Stimulated activated CD8-positive, alpha-beta memory T cell treated with anti-CD3 and anti-CD28 coated beads, Interleukin-7, amount 100 ng/mL, for 24 hours (primary cell): Measurements from ENCODE around the gene COA8.

Experiments
- DNase-seq: peaks from one replicate; pipeline ENCODE4 v3.0.0-alpha.2; 2020; ENCODE audit warnings: low read depth

COA8 gene

DNA sequence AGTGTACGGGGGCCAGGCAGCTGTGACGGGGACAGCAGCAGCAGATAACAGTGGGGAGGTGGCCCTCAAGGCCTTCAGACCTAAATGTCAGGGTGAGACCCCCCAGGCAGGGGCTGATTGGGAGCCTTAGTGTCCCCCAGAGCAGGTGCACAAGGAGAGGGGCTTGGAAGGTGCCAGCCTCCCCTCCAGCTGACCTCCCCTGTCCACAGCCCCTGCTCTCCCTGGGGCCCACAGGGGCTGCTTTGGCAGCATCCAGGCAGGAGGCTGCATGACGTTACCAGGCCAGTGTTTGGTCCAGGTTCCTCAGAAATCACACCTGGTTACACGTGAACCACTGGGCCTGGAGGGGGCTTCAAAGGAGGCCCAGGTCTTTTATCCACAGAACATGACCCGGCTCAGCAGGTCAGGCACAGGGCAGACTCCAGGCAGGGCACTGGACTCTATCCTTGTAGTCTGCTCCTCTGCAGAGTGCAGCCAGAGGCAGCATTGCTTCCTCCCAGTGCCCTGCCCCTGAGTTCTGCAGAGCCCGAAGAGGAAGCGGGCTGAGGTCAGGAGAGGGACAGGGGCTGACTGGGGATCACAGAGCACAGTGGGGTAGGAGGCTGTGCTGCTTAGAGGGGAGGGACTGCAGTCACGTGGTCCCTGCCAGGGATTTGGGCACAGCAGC is 36.4 kb upstream of the COA8 start:
- no peak for DNase-seq

DNA sequence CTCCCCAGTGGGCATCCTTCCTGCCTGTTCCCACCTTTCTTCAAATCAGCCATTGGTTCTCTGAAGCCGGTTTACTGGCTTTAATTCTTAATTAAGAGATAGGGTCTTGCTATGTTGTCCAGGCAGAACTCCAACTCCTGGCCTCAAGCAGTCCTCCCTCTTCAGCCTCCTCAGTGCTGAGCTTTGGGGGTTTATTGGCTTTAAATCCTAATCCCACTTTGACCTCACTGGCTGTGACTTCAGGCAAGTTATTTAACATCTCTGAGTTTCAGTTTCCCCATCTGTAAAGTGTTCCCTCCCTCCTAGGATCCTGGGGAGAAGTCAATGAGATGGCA is 35.9 kb upstream of the COA8 start:
- DNase-seq, result no peak

GRCh38 chr14:103527408-103528145 is 35.2 kb upstream of the COA8 start:
- no peak for DNase-seq

- DNase-seq, result no peak
Measured at GRCh38 chr14:103528146-103528586, 34.6 kb upstream of the COA8 start.

- DNase-seq, result peak; percentile 44
Measured at GRCh38 chr14:103528587-103529382, 34.0 kb upstream of the COA8 start, which contains the start of gene TRMT61A. TSS of gene TRMT61A (plus strand) at chr14:103529196. CDS start at chr14:103529979, 783 bp downstream.

- no peak for DNase-seq
Measured at GRCh38 chr14:103529383-103530365, 33.1 kb upstream of the COA8 start.

DNA sequence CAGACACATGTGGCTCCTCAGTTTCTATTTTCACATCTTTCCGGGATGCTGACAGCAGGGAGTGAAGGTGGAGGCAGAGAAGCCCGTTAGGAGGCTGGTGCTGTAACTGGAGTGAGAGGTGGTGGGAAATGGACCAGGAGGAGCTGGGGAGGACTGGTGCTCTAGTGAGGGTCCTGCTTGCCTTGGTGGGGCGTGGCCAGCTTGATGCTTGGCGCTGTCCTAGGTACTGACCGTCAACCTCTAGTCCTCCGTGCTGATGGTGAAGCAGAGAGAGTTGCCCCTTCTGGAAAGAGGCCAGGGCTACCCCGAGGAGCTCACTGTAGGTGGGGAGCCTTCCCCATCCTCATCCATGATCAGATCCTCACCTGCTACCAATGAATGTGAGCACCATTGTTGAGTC is 32.4 kb upstream of the COA8 start:
- DNase-seq, result no peak

GRCh38 chr14:103530831-103531230 is 31.9 kb upstream of the COA8 start:
- no peak for DNase-seq

- no peak for DNase-seq
Measured at GRCh38 chr14:103531421-103532215, 31.1 kb upstream of the COA8 start.

- DNase-seq, result no peak
Measured at GRCh38 chr14:103532216-103533136, 30.3 kb upstream of the COA8 start.

GRCh38 chr14:103533137-103533998 is 29.4 kb upstream of the COA8 start:
- DNase-seq, result no peak

DNA sequence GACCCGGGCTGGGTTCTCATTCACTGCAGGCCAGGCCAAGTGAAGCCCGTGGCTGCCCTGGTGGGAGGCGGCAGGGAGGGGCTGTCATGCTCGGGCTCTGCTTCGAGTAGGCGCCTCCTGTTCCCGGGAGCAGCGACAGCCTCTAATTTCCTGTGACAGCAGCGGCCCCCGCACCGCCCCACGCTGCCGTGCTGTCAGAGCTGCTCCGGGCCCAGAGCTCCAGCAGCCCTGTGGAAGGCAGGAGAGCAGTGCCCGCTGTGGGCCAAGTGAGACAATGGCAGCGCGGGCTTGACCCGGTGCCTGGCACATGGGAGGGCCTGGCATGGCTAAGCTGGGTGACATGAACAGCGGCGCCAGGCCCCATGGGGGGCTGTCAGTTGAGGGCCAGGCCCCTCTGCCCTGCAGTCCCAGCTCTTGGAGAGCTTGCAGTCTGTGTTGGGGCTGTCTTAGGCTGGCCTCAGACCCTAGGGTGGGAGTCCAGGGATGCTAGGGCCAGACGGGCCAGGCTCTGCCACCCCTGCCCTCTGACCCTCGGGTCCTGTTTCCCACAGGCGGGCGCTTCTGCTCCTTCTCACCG is 28.7 kb upstream of the COA8 start:
- no peak for DNase-seq

DNA sequence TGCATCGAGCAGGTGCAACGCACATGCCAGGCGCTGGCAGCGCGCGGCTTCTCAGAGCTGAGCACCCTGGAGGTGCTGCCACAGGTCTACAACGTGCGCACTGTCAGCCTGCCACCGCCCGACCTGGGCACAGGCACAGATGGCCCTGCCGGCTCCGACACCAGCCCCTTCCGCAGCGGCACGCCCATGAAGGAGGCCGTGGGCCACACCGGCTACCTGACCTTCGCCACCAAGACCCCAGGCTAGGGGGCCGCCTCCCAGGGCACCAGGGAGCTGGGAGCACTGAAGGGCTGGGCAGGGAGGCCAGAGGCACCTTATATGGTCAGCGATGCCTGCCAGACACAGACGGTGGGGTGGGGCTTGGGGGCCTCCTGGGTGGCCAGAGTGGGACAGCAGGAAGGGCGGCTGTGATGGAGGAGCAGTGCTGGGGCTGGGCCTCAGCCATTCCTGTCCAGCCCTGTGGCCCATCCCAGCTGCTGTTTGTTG is 28.1 kb upstream of the COA8 start:
- DNase-seq, result no peak

- no peak for DNase-seq
Measured at GRCh38 chr14:103535081-103535890, 27.5 kb upstream of the COA8 start.

GRCh38 chr14:103535891-103536565 is 26.7 kb upstream of the COA8 start:
- no peak for DNase-seq

- DNase-seq, result no peak
Measured at GRCh38 chr14:103536693-103537092, 26.1 kb upstream of the COA8 start.
